Neural cell (in vitro differentiated cells): ENCODE measurements around the gene UTRN.

Source experiments
- EP300 ChIP-seq: fragments of 450-650 bp; conservative IDR thresholded peaks from 2 replicates; pipeline ENCODE4 v1.6.1; 2014; ENCODE audit warnings: antibody characterized with exemption, mild to moderate bottlenecking, moderate library complexity; ENCODE audit not compliant: poor library complexity, severe bottlenecking
- EZH2 ChIP-seq: fragments of 200-600, 300-800 bp; shearing (Covaris generic), sonication (generic); IDR thresholded peaks from 2 replicates; pipeline ENCODE4 v1.6.1; 2014; ENCODE audit warnings: antibody characterized with exemption, low read length, borderline replicate concordance, mild to moderate bottlenecking; ENCODE audit not compliant: insufficient read depth, poor library complexity, severe bottlenecking
- POLR2AphosphoS5 ChIP-seq: IDR thresholded peaks from 2 replicates; pipeline ENCODE4 v1.6.1; 2012
- RAD21 ChIP-seq: fragments of 450-650 bp; conservative IDR thresholded peaks from 2 replicates; pipeline ENCODE4 v1.6.1; 2014; ENCODE audit warnings: antibody characterized with exemption, mild to moderate bottlenecking, moderate library complexity
- SMC3 ChIP-seq: fragments of 450-650 bp; conservative IDR thresholded peaks from 2 replicates; pipeline ENCODE4 v1.6.1; 2014; ENCODE audit warnings: antibody characterized with exemption, mild to moderate bottlenecking, moderate library complexity; ENCODE audit not compliant: poor library complexity
- TF ChIP-seq, protein P1 (sequence below): fragments of 450-650 bp; IDR thresholded peaks from 2 replicates; pipeline ENCODE4 v1.5.1; 2014; ENCODE audit warnings: antibody characterized with exemption, mild to moderate bottlenecking, moderate library complexity; ENCODE audit not compliant: poor library complexity, severe bottlenecking
- TF ChIP-seq, protein P2 (sequence below): IDR thresholded peaks from 2 replicates; pipeline ENCODE4 v1.6.1; 2012; ENCODE audit warnings: borderline replicate concordance

DNA sequence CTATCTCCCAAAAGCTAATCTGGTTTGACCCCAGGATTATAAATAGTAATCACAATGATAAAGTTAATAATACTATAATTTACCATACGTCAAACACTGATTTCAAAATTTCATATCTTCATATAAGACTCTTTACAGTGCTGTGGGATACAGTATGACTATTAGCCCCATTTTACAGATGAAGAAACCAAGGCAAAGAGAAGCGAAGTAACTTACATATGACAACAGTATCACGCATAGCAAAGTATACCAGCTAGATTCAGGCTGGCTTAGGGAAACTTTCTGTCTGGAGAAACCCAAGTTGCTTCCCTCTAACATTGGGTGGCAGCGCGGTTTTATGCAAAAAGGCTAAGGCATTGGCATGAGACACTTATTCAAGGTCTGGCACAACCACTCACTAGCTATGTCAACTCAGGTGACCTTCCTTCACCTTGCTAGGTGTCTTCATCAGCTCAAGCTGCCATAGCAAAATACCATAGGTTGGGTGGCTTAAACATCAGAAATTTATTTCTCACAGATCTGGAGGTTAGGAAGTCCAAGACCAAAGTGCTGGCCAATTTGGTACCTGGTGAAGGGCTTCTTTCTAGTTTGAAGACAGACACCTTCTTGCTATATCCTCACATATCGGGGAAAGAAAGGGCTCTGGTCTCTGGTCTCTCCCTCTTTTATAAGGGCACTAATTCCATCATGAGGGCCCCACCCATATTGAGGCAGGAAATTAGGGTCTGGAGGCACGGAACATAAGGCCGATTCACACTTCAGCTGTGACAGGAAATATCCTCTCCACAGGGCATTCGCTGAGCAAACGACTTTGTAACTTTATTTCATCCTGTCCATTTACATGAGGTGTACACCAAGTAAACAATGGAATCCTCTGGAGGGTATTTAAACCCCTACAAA, 22.4 kb upstream of the UTRN start:
- TF ChIP-seq, protein P1, sequence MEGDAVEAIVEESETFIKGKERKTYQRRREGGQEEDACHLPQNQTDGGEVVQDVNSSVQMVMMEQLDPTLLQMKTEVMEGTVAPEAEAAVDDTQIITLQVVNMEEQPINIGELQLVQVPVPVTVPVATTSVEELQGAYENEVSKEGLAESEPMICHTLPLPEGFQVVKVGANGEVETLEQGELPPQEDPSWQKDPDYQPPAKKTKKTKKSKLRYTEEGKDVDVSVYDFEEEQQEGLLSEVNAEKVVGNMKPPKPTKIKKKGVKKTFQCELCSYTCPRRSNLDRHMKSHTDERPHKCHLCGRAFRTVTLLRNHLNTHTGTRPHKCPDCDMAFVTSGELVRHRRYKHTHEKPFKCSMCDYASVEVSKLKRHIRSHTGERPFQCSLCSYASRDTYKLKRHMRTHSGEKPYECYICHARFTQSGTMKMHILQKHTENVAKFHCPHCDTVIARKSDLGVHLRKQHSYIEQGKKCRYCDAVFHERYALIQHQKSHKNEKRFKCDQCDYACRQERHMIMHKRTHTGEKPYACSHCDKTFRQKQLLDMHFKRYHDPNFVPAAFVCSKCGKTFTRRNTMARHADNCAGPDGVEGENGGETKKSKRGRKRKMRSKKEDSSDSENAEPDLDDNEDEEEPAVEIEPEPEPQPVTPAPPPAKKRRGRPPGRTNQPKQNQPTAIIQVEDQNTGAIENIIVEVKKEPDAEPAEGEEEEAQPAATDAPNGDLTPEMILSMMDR: no peak
- TF ChIP-seq, protein P2, sequence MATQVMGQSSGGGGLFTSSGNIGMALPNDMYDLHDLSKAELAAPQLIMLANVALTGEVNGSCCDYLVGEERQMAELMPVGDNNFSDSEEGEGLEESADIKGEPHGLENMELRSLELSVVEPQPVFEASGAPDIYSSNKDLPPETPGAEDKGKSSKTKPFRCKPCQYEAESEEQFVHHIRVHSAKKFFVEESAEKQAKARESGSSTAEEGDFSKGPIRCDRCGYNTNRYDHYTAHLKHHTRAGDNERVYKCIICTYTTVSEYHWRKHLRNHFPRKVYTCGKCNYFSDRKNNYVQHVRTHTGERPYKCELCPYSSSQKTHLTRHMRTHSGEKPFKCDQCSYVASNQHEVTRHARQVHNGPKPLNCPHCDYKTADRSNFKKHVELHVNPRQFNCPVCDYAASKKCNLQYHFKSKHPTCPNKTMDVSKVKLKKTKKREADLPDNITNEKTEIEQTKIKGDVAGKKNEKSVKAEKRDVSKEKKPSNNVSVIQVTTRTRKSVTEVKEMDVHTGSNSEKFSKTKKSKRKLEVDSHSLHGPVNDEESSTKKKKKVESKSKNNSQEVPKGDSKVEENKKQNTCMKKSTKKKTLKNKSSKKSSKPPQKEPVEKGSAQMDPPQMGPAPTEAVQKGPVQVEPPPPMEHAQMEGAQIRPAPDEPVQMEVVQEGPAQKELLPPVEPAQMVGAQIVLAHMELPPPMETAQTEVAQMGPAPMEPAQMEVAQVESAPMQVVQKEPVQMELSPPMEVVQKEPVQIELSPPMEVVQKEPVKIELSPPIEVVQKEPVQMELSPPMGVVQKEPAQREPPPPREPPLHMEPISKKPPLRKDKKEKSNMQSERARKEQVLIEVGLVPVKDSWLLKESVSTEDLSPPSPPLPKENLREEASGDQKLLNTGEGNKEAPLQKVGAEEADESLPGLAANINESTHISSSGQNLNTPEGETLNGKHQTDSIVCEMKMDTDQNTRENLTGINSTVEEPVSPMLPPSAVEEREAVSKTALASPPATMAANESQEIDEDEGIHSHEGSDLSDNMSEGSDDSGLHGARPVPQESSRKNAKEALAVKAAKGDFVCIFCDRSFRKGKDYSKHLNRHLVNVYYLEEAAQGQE: no peak
- no peak for TF ChIP-seq POLR2AphosphoS5
- TF ChIP-seq EP300: no peak
- no peak for TF ChIP-seq EZH2
- TF ChIP-seq RAD21: no peak
- no peak for TF ChIP-seq SMC3
